ENCODE data around the gene HMGB1.

GRCh38 chr13:30415430-30416030, 50.2 kb downstream of the HMGB1 start:
- no peak for TF ChIP-seq CTCF (IDR thresholded peaks at IDR 0.05)
- no peak for TF ChIP-seq EZH2 (IDR thresholded peaks at IDR 0.05; ENCODE audit: borderline replicate concordance, insufficient read depth, low read depth, low read length, poor library complexity, severe bottlenecking)
